Type B pancreatic cell (in vitro differentiated cells): ENCODE measurements around the gene SLFN12L. TPM values are rescaled to one million over a fixed set of nuclear protein-coding genes. Genes with fewer than 3 reads are reported as not detected.
"Not testable (repeated sequence)": the region's sequence is repeated elsewhere in the genome, so short reads cannot be mapped to it uniquely, and the experiment has no call there.

Experiments used
- DNase-seq: peaks from one replicate; pipeline ENCODE4 v3.0.0; 2021; ENCODE audit warnings: mixed read lengths; ENCODE audit not compliant: unreplicated experiment; ENCODE audit errors: extremely low spot score
- H3K27ac Mint-ChIP-seq: 2 replicates; pipeline ENCODE4 v1.8.0; 2021; ENCODE audit warnings: mild to moderate bottlenecking, mixed read lengths
- H3K27me3 Mint-ChIP-seq: 2 replicates; pipeline ENCODE4 v1.8.0; 2021; ENCODE audit warnings: mixed read lengths
- H3K36me3 Mint-ChIP-seq: 2 replicates; pipeline ENCODE4 v1.8.0; 2021; ENCODE audit warnings: mixed read lengths
- H3K4me1 Mint-ChIP-seq: one replicate; pipeline ENCODE4 v1.8.0; 2021; ENCODE audit warnings: mixed read lengths; ENCODE audit not compliant: unreplicated experiment
- H3K4me3 Mint-ChIP-seq: 2 replicates; pipeline ENCODE4 v1.8.0; 2021; ENCODE audit warnings: mild to moderate bottlenecking, mixed read lengths
- H3K9me3 Mint-ChIP-seq: 2 replicates; pipeline ENCODE4 v1.8.0; 2021; ENCODE audit warnings: mixed read lengths
- total RNA-seq: library from RNA; stranded (reverse); gene quantifications from 2 replicates; pipeline ENCODE4 v1.2.1, GENCODE V29; 2021; ENCODE audit warnings: low replicate concordance
- TF ChIP-seq, protein P1 (sequence below): fragments of 200-600 bp; sonication (generic); conservative IDR thresholded peaks from 2 replicates; pipeline ENCODE4 v1.5.0; 2021; ENCODE audit warnings: antibody characterized with exemption, mild to moderate bottlenecking

The SLFN12L gene
- total RNA-seq, 1 donor from 2014 or later, result not detected

DNA sequence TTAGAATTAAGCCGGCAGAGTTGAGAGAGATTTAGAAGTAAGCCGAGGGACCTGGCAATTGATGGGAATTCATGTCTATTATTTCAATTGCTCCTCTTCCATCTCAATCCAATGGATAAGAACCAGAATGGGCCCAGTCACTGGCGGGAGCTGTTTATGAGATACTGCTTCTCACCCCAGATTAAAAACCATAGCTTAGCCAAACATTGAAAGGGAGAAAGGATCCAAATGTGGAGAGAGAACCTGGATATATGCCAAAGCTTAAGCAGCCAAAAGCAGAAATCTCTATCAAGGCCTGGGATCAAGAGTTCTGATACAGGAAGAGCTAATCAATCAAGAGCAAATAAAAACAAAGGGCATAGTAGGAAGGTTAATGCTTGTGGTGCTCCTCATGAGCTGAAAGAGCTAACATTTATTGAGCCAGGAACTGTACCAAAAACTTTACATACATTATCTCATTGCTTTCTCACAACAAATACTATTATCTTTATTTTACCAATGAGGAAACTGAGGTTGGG, 2.8 kb downstream of the SLFN12L start:
- no peak overlapping the region for H3K4me3 Mint-ChIP-seq
- no peak for DNase-seq
- H3K27ac Mint-ChIP-seq, result no peak overlapping the region
- H3K36me3 Mint-ChIP-seq, result no peaks in the 10 kb centered on the region
- peaks cover 13% of the 10 kb centered on the region for H3K27me3 Mint-ChIP-seq
- TF ChIP-seq, protein P1, sequence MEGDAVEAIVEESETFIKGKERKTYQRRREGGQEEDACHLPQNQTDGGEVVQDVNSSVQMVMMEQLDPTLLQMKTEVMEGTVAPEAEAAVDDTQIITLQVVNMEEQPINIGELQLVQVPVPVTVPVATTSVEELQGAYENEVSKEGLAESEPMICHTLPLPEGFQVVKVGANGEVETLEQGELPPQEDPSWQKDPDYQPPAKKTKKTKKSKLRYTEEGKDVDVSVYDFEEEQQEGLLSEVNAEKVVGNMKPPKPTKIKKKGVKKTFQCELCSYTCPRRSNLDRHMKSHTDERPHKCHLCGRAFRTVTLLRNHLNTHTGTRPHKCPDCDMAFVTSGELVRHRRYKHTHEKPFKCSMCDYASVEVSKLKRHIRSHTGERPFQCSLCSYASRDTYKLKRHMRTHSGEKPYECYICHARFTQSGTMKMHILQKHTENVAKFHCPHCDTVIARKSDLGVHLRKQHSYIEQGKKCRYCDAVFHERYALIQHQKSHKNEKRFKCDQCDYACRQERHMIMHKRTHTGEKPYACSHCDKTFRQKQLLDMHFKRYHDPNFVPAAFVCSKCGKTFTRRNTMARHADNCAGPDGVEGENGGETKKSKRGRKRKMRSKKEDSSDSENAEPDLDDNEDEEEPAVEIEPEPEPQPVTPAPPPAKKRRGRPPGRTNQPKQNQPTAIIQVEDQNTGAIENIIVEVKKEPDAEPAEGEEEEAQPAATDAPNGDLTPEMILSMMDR, result no peak
- no peaks in the 10 kb centered on the region for H3K4me1 Mint-ChIP-seq
- no peaks in the 10 kb centered on the region for H3K9me3 Mint-ChIP-seq

DNA sequence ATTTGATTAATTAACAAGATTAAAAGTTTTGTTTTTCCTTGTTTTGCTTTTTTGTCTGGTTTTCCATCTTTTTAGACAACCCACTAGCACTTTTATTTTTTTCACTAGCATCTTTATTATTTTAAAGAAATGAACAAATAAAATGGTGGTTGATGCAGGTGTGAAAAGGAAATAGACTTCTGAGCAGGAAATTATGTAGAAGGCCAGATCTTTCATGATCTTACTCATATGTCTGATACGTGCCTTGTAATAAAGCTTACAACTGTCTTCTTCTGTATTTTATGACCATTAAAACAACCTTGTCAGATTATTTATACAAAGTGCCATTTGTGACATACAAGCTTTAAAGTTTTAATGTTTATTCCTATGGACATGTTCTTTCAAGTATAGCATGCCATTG, 6.3 kb downstream of the SLFN12L start:
- peaks cover 21% of the 10 kb centered on the region for H3K27me3 Mint-ChIP-seq
- no peak overlapping the region for H3K4me3 Mint-ChIP-seq
- TF ChIP-seq, protein P1, result no peak
- H3K4me1 Mint-ChIP-seq, result no peaks in the 10 kb centered on the region
- no peaks in the 10 kb centered on the region for H3K36me3 Mint-ChIP-seq
- DNase-seq, result no peak
- no peak overlapping the region for H3K27ac Mint-ChIP-seq
- no peaks in the 10 kb centered on the region for H3K9me3 Mint-ChIP-seq

DNA sequence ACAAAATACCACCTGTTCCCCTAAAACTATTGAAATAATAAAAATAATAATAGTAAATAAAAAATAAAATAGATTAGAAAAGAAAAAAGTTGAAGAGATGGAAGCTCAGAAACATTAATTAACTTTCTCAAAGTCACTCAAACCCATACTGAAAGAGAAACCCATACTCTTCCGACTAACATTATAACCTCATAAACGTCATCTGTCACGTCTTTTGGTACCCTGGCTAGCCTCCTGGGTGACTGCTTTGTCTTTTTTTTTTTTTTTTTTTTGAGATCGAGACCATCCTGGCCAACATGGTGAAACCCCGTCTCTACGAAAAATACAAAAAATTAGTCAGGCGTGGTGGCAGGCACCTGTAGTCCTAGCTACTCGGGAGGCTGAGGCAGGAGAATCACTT, 7.6 kb downstream of the SLFN12L start:
- Mint-ChIP-seq H3K9me3 (peaks cover 4% of the 10 kb centered on the region), H3K4me3 (no peak overlapping the region), H3K27ac (no peak overlapping the region), H3K36me3 (no peaks in the 10 kb centered on the region), H3K27me3 (peaks cover 34% of the 10 kb centered on the region), H3K4me1 (no peaks in the 10 kb centered on the region)
- DNase-seq, result no peak
- TF ChIP-seq, protein P1, result no peak

DNA sequence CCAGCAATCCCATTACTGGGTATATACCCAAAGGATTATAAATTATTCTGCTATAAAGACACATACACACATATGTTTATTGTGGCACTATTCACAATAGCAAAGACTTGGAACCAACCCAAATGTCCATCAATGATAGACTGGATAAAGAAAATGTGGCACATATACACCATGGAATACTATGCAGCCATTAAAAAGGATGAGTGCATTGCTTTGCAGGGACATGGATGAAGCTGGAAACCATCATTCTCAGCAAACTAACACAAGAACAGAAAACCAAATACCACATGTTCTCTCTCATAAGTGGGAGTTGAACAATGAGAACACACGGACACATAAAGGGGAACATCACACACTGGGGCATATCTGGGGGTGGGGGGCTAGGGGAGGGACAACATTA, 8.2 kb downstream of the SLFN12L start:
- not testable (repeated sequence) for H3K9me3 Mint-ChIP-seq, H3K4me3 Mint-ChIP-seq, H3K4me1 Mint-ChIP-seq, DNase-seq, H3K36me3 Mint-ChIP-seq, H3K27ac Mint-ChIP-seq
- peaks cover 35% of the 10 kb centered on the region for H3K27me3 Mint-ChIP-seq

DNA sequence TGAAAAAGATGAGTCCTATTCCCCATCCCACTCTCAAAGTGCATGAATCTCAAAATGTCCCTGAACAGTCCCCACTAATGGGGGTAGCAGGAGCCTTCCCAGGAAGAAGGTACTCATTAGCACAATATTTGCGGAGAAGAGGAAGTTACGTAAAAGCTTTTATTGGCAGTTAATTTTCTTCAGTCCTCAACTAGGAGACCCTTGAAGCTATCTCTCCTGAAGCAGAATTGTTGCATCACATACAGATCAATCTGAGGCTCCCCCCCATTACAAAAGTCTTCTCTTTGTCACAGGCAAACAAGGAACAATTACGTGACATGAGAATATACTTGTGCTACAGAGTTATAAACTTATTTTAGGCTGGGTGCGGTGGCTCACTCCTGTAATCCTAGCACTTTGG, 14.2 kb downstream of the SLFN12L start:
- H3K27me3 Mint-ChIP-seq, result peaks cover 69% of the 10 kb centered on the region
- TF ChIP-seq, protein P1, result no peak
- no peak overlapping the region for H3K27ac Mint-ChIP-seq
- no peak overlapping the region for H3K4me3 Mint-ChIP-seq
- H3K9me3 Mint-ChIP-seq, result peaks cover 6% of the 10 kb centered on the region
- H3K4me1 Mint-ChIP-seq, result no peaks in the 10 kb centered on the region
- DNase-seq, result no peak
- no peaks in the 10 kb centered on the region for H3K36me3 Mint-ChIP-seq

DNA sequence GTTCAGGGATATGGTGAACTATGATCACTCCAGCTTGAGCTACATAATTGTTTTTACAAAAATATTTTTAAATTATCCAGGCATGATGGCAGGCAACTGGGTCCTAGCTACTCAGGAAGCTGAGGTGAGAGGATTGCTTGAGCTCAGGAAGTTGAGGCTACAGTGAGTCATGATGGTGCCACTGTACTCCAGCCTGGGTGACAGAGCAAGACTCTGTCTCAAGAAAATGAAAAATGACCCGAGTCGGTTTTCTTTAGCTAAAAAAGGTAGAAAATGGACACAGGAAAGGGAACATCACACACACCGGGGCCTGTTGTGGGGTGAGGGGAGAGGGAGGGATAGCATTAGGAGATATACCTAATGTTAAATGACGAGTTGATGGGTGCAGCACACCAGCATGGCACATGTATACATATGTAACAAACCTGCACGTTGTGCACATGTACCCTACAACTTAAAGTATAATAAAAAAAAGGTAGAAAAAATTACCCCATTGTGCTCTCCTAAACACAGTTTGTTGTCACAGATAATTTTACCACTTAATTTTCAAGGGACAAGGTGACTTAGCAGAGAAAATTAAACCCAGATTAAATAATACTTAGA, 15.7 kb downstream of the SLFN12L start:
- not testable (repeated sequence) for H3K27ac Mint-ChIP-seq, H3K9me3 Mint-ChIP-seq, H3K4me3 Mint-ChIP-seq, H3K4me1 Mint-ChIP-seq, H3K36me3 Mint-ChIP-seq, DNase-seq
- peaks cover 73% of the 10 kb centered on the region for H3K27me3 Mint-ChIP-seq
